Gastrocnemius medialis (tissue), 4 donors: ENCODE results near the gene MOXD1.

Source experiments
- POLR2A ChIP-seq, 2 donors: fragments of 450-650 bp; IDR thresholded peaks; one replicate each; pipeline ENCODE4 v1.6.1; 2017; ENCODE audit warnings: antibody characterized with exemption in 2 of 2, mild to moderate bottlenecking in 2 of 2, moderate library complexity in 2 of 2
- TF ChIP-seq, protein P1 (sequence below), 5 experiments: fragments of 450-650 bp in 3 of 5; fragments of 200-600 bp in 2 of 5; sonication (generic) in 2 of 5; IDR thresholded peaks in 4 of 5; conservative IDR thresholded peaks in 1 of 5; 1 replicate in 4 of 5; 2 replicates in 1 of 5; pipeline ENCODE4 v1.5.1; 2016 to 2019; ENCODE audit warnings: antibody characterized with exemption in 5 of 5, mild to moderate bottlenecking in 3 of 5, moderate library complexity in 3 of 5

DNA sequence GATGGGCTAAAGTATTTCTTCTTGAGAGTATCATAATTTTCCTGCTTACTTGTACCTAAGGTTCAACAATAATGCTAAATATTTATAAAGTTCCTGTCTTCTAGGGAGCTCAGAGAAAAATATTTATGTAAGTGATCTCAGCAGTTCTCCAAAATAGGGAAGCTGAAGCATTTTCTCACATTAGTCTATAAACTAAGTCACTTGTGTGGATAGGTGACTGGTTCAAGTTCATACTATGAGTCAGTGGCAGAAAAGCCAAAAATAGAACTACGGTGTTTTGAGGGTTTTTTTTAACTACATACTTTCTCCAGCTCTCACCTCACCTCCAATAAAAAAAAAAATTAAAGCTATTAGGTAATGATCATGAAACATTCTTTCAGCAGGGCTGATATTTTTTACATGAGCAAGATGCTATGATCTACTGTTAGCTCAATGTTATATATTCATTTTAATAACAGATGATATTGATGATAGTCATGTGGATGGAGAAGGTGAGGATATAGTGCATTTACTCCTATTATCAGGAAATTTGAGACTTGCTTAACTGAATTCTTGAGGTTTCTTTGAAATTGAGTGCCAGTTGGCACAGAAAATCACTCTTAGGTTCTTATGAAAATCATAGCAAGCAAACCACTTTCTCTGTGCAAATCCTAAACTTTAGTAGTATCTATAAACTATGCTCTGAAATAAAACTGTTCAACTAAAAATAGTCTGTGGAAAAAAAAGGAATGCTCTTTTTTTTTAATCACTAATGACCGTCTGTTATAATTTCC is 4.1 kb upstream of the MOXD1 start:
- TF ChIP-seq, protein P1, sequence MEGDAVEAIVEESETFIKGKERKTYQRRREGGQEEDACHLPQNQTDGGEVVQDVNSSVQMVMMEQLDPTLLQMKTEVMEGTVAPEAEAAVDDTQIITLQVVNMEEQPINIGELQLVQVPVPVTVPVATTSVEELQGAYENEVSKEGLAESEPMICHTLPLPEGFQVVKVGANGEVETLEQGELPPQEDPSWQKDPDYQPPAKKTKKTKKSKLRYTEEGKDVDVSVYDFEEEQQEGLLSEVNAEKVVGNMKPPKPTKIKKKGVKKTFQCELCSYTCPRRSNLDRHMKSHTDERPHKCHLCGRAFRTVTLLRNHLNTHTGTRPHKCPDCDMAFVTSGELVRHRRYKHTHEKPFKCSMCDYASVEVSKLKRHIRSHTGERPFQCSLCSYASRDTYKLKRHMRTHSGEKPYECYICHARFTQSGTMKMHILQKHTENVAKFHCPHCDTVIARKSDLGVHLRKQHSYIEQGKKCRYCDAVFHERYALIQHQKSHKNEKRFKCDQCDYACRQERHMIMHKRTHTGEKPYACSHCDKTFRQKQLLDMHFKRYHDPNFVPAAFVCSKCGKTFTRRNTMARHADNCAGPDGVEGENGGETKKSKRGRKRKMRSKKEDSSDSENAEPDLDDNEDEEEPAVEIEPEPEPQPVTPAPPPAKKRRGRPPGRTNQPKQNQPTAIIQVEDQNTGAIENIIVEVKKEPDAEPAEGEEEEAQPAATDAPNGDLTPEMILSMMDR (IDR thresholded peaks at IDR 0.05 in 4 of 5, conservative IDR thresholded peaks at IDR 0.05 in 1 of 5): no peak
- no peak for TF ChIP-seq POLR2A (IDR thresholded peaks at IDR 0.05)
